ENCODE data around the gene C5AR1. TPM values are rescaled to one million over a fixed set of nuclear protein-coding genes. Genes with fewer than 3 reads are reported as not detected.

The C5AR1 gene
- total and polyA plus RNA-seq, 4 donors: 1.8 to 5.3 (median 3.2) TPM

Other genes with a start within 250 kb of the C5AR1 start
- 10 to 100 TPM in 1 of 2 donors, 1 to 10 TPM in 1; 7.7 to 11.8 TPM for gene ZC3H4, start 196.1 kb upstream of the C5AR1 start, total RNA-seq
- 1 to 10 TPM; 2.9 to 4.8 TPM for gene ZC3H4, start 196.1 kb upstream of the C5AR1 start, polyA plus RNA-seq
- gene SAE1, start 179.0 kb upstream of the C5AR1 start, total RNA-seq: 10 to 100 TPM; 22.3 to 31.8 TPM
- gene SAE1, start 179.0 kb upstream of the C5AR1 start, polyA plus RNA-seq: 10 to 100 TPM; 19.0 to 31.7 TPM
- gene BBC3, start 78.7 kb upstream of the C5AR1 start, total RNA-seq: 1 to 10 TPM; 1.0 to 2.1 TPM
- gene BBC3, start 78.7 kb upstream of the C5AR1 start, polyA plus RNA-seq: 1 to 10 TPM in 1 of 2 donors, under 1 TPM in 1; 0.35 to 2.6 TPM
- 1 to 10 TPM; 2.8 to 8.1 TPM for gene CCDC9, start 53.3 kb upstream of the C5AR1 start, total RNA-seq
- gene CCDC9, start 53.3 kb upstream of the C5AR1 start, polyA plus RNA-seq: 1 to 10 TPM; 1.4 to 8.0 TPM
- 1 to 10 TPM; 1.5 to 2.0 TPM for gene INAFM1, start 35.0 kb upstream of the C5AR1 start, total RNA-seq
- 1 to 10 TPM; 1.8 to 2.5 TPM for gene INAFM1, start 35.0 kb upstream of the C5AR1 start, polyA plus RNA-seq
- gene C5AR2, start 22.3 kb downstream of the C5AR1 start, total RNA-seq: 1 to 10 TPM; 1.8 to 2.8 TPM
- gene C5AR2, start 22.3 kb downstream of the C5AR1 start, polyA plus RNA-seq: 1 to 10 TPM in 1 of 2 donors, under 1 TPM in 1; 0.61 to 1.8 TPM
- 10 to 100 TPM in 1 of 2 donors, 1 to 10 TPM in 1; 6.2 to 11.6 TPM for gene DHX34, start 39.5 kb downstream of the C5AR1 start, total RNA-seq
- gene DHX34, start 39.5 kb downstream of the C5AR1 start, polyA plus RNA-seq: 1 to 10 TPM; 3.1 to 6.1 TPM
- gene MEIS3, start 109.7 kb downstream of the C5AR1 start, total RNA-seq: 1 to 10 TPM in 1 of 2 donors, under 1 TPM in 1; 0.79 to 1.3 TPM
- gene MEIS3, start 109.7 kb downstream of the C5AR1 start, polyA plus RNA-seq: under 1 TPM; 0.50 to 0.99 TPM
- under 1 TPM in 1 of 2 donors, not detected in 1; 0.25 TPM for gene SLC8A2, start 162.0 kb downstream of the C5AR1 start, total RNA-seq
- under 1 TPM in 1 of 2 donors, not detected in 1; 0.01 TPM for gene SLC8A2, start 162.0 kb downstream of the C5AR1 start, polyA plus RNA-seq
- 1 to 10 TPM; 2.3 to 3.6 TPM for gene KPTN, start 174.4 kb downstream of the C5AR1 start, total RNA-seq
- 1 to 10 TPM; 4.4 to 6.0 TPM for gene KPTN, start 174.4 kb downstream of the C5AR1 start, polyA plus RNA-seq
- gene NAPA, start 205.2 kb downstream of the C5AR1 start, total RNA-seq: 100 to 1,000 TPM in 1 of 2 donors, 10 to 100 TPM in 1; 73.4 to 116 TPM
- gene NAPA, start 205.2 kb downstream of the C5AR1 start, polyA plus RNA-seq: 100 to 1,000 TPM; 125 to 132 TPM

Measured in liver (tissue), 4 donors.